ENCODE data around the gene DNAJC3.
A peak's percentile ranks its signal among the peaks of the same experiment; 100 is the strongest.
"Not testable (repeated sequence)": the region's sequence is repeated elsewhere in the genome, so short reads cannot be mapped to it uniquely, and the experiment has no call there.

DNAJC3 gene

DNA sequence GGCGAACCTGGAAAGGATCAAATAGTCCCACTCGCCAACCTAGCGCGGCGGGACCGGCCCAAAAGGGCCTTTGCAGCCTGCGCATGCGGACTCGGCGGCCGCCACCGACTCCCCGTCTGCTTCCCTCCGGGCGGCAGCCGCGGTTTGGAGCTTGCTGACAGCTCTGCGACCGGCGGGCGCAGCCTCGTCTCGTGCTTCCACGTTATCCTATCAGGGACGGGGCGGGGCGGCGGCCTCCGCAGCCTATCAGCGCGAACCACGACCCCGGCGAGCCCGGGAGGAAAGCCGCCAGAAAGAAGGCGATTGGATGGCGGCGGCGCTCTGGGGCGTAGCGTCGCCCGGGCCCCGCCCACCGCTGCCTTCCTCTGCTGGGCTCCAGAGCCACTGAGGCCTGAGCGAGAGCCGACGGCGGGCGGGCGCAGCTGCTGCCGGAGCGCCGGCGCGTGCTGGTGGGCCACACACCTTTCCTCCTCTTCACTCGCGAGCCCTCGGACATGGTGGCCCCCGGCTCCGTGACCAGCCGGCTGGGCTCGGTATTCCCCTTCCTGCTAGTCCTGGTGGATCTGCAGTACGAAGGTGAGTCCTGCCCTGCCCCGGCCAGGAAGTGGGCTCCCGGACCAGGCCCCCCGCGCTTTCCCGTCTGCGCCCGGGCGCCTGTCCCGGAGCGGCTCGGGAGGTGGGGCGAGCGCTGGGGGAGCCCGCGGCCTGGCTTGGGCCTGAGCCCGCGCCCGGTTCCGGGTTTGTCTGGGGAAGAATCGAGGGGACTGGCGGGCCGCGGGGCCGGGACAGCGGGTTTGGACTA is at the start of gene DNAJC3:
TSS of gene DNAJC3 (plus strand) at position 378 of the 802 bp plus-strand sequence. CDS start at position 495, 117 bp downstream.
- peak; percentile 96 to 98 for DNase-seq (ENCODE audit: low read depth in 2 of 2)

- DNase-seq (ENCODE audit: low read depth in 2 of 2): no peak
Measured at GRCh38 chr13:95627590-95627989, 49.3 kb upstream of the DNAJC3 start.

- no peak for DNase-seq (ENCODE audit: low read depth in 2 of 2)
Measured at GRCh38 chr13:95628488-95628887, 48.5 kb upstream of the DNAJC3 start.

- no peak for DNase-seq (ENCODE audit: low read depth in 2 of 2)
Measured at GRCh38 chr13:95629071-95629470, 47.9 kb upstream of the DNAJC3 start.

GRCh38 chr13:95630593-95630992 is 46.3 kb upstream of the DNAJC3 start:
- DNase-seq (ENCODE audit: low read depth in 2 of 2): no peak

DNA sequence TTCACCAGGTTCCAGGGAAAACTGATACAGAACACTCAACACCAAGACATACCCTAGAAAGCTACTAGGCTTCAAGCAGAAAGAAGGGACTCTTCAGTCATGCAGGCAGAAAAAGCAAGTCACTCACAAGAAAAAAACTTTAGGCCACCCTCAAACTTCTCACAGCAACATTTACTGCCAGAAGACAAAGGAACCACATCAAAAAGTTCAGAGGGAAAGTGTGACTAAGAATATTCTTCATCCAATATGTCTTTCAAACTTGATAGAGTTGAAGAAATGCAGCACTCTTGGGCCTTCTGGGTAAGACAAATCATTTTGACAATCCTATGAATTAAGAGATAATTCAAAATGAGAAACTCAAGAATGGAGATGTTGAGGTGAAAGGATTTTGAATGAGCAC is 40.1 kb upstream of the DNAJC3 start:
- DNase-seq (ENCODE audit: low read depth in 2 of 2): no peak

- no peak for DNase-seq (ENCODE audit: low read depth in 2 of 2)
Measured at GRCh38 chr13:95641291-95642027, 35.5 kb upstream of the DNAJC3 start.

DNA sequence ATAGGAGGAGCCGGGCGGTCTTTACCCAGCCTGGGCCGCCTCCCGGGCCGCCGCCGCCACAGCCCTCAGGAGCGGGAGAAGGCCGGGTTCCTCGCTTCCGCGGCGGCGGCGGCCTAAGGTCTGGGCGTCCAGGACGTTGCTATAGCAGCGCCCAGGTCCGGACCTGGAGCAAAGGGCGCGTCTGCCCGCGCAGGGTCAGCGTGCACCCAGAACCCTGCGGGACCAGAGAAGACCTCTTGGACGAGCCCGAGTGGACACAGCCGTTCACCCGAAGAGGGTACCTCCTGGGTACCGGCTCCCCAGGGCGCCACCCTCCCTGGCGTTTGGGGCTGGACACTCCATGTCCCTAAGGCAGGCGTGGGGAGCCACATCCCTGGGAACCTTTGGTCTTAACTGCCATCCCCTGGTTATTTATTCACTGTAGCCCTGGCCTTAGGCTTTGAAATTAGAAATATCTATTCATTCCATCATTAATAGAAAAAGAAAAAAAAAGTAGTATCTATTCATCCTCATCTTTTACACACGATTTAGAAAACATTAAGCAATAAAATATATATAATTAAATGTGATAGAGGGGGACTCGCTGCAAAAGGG is 34.8 kb upstream of the DNAJC3 start:
- DNase-seq (ENCODE audit: low read depth in 2 of 2): no peak

DNA sequence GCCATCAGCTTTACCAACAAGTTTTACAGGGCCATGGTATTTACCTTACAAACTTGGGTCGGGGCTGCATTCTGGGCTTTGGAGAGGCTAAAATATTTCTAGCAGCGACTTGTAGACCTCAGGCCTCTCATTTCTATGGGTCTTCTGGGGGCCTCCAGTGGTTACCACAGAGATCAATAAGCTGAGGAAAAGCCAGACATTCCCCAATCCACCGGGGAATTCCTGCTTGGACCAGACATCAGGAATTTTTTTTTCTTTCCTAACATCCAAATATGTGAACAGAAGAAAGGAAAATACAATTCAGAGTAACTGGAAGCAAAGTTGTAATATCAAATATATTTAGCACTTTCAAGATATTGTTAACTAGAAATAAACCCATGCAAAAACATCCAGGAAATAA is 33.9 kb upstream of the DNAJC3 start:
- no peak for DNase-seq (ENCODE audit: low read depth in 2 of 2)

DNA sequence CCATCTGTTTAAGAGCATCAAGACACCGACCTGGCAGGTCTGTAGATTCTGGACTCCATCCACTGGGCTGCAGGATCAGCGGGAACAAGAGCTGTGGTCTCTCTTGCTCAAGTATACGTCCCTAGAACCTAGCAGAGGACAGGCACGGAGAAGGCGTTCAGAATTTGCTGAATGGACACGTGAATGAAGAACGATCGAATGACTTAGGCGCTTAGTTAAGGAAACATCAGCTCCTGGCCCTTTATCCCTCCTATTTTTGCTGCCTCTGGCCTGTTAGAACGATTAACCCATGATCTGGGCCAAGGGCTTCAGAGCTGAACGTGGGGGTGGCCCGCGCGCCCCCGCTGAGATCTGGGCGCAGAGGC is 33.4 kb upstream of the DNAJC3 start:
- DNase-seq (ENCODE audit: low read depth in 2 of 2): no peak

- DNase-seq (ENCODE audit: low read depth in 2 of 2): no peak
Measured at GRCh38 chr13:95643936-95644598, 32.9 kb upstream of the DNAJC3 start.

GRCh38 chr13:95644601-95645052 is 32.3 kb upstream of the DNAJC3 start, which contains the start of gene DZIP1:
Gene DZIP1 (minus strand): TSS chr13:95644706. CDS start chr13:95642029, 2,677 bp downstream.
- DNase-seq (ENCODE audit: low read depth in 2 of 2): no peak

DNA sequence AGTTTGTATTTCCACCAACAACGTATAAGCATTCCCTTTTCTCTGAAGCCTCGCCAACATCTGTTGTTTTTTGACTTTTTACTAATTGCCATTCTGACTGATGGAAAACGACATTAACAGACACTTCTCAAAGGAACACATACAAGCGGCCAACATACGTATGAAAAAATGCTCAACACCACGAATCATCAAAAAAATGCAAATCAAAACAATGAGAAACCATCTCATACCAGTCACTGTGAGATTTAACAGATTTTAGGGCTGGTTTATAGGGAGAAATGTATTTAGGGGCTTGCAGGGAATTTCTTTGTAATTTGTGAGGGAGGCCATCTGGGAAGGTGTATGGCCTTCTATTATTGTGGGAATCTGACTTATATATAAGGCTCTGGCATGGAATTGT is 29.6 kb upstream of the DNAJC3 start:
- DNase-seq (ENCODE audit: low read depth in 2 of 2): no peak

- no peak for DNase-seq (ENCODE audit: low read depth in 2 of 2)
Measured at GRCh38 chr13:95650696-95651095, 26.2 kb upstream of the DNAJC3 start.

DNA sequence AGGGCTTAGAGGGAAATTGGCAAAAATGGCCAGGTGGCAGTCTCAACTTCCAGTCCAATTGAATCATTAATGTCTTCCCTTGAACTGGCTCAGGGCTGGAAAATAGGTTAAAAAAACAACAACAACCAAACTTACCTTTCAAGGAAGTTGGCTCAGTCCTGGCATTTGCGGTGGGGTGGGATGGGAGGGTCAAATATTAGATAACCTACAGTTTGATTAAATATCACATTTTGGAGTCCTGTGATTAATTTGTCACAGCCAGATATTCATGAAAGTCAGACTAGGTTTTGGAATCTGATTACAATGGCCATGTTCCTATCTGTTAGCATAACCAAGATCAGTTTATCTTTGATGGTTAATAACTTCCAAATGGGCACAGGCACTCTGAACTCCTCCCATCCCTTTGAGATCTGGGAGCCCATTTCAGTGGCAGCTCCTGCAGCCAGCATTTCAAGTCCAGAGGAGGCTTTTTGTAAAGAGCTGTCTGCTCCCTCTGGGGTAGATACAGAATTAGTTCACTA is 24.6 kb upstream of the DNAJC3 start:
- no peak for DNase-seq (ENCODE audit: low read depth in 2 of 2)

DNA sequence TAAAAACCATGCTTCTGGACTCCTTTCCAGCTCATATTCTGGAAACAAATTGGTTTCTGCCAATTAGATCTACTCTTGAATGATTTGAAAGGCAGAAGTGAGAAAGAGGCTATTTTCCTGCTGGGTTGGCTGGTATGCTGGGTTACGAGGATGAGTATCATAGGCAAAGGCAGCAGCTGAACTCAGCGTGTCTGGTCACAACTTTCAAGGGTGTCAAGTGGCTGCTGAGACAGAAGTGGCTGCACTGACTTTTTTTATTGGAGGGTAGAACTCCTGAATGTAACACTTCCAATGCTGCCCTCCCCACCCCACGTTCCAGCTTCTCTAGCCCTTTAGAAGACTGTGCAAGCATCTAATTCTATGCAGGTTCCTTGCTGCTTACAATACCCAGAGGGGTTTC is 24.1 kb upstream of the DNAJC3 start:
- DNase-seq (ENCODE audit: low read depth in 2 of 2): no peak

DNA sequence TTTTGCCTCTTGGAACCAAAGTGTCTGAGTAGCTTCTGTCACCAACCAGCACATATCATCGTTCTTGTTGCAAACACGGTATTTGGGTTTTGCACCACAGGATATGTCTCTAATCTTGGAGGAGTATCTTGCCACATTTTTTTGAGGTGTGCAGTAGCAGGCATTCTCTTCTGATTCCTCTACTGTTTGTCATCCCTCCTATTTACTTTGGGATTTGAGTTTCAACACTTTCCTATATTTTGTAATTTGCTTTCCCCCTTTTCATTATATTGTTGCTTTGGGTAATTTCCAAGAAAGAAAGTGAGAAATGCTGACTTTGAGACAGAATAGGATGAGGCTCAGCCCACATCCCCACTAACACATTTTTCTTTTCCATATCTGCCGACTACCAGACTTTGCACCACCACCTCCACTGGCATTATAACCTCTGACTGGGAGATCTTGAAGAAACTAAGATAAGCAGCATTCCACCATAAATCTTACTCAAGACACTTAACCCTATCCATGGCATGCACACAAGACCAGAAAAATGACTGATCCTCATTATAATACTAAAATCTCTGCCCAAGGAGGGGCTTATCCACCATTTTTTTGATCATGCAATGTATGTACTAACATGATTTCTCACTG is 20.4 kb upstream of the DNAJC3 start:
- DNase-seq (ENCODE audit: low read depth in 2 of 2): no peak

DNA sequence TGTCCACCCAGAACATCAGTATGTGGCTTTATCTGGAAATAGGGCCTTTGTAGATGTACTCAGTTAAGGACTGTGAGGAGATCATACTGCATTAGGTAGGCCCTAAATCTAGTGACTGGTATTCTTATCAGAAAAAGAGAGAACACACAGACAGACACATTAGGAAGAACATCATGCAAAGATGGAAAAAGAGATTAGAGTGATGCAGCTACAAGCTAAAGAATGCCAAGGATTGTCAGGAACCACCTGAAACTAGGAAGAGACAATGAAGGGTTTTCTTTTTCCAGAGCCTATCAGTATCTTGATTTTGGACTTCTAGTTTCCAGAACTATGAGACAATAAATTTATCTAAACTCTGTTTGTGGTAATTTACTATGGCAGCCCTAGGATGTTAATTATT is 17.4 kb upstream of the DNAJC3 start:
- no peak for DNase-seq (ENCODE audit: low read depth in 2 of 2)

- no peak for DNase-seq (ENCODE audit: low read depth in 2 of 2)
Measured at GRCh38 chr13:95660981-95661581, 15.9 kb upstream of the DNAJC3 start.

DNA sequence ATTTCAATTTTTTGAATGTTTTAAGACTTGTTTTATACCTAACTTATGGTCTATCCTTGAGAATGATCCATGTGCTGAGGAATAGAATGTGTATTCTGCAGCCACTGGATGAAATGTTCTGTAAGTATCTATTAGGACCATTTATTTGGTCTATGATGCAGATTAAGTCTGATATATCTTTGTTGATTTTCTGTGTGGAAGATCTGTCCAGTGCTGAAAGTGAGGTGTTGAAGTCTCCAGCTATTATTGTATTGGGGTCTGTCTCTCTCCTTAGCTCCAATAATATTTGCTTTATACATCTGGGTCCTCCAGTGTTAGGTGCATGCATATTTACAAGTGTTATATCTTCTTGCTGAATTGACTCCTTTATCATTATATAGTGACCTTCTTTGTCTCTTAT is 9.7 kb upstream of the DNAJC3 start:
- DNase-seq (ENCODE audit: low read depth in 2 of 2): not testable (repeated sequence)

DNA sequence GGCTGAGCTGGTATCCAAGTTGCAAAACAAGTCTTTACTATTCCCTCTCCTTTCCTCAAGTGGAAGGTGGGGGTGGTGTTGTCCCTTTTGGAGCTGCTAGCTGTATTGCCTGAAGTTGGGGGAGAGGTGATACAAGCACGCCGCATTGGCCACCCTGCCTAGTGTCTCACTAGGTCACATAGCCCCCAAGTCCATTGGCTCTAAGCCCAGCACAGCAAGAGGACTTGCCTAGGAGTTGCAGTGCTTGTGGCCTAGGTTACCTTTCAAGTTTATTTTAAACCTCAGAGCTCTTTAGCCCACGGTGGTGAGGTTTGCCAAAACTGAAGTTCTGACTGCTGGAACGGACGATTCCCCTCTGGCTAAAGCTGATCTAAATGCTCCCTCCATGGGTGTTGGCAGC is 5.3 kb upstream of the DNAJC3 start:
- no peak for DNase-seq (ENCODE audit: low read depth in 2 of 2)

Measured in stimulated activated CD8-positive, alpha-beta memory T cell treated with anti-CD3 and anti-CD28 coated beads, Interleukin-15, amount 100 ng/mL, for 4 hours (primary cell).